HG03196 (cell line): Measurements from ENCODE around the gene C15orf39.

Source experiments
- ATAC-seq: cut with Tn5 transposase; IDR thresholded peaks from one replicate; pipeline ENCODE4 v1.9.1; 2021; ENCODE audit not compliant: unreplicated experiment

Gene C15orf39

DNA sequence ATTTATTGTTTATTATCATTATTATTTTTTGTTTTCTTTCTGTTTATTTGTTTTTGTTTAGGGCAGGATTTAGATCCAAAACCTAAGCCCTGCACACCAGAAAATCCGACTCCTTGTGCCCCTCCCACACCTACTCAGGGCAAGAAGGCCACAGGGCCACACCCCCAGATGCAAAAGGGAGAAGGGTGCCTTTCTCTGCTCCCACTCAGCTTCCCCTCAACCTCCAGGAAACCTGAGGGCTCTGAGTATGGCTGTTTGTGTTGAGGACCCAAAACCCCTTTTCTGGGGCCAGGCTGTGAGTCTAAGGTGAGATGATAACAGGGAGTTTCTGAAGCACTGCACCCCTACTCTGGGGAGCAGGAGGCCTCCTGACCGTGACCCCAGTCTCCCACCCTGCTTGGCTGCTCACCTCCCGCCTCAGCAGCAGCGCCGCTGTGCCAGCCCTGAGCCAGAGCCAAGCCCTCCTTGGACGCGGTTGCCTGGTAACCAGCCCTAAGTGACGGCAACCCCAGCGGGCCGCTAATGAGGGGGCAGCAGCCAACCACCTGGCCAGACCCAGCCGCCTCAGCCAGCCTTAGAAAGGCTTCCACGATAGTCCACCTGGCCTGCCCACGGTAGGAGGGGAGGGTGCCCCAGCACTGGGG lies 6.4 kb upstream of the C15orf39 start:
- ATAC-seq: no peak

DNA sequence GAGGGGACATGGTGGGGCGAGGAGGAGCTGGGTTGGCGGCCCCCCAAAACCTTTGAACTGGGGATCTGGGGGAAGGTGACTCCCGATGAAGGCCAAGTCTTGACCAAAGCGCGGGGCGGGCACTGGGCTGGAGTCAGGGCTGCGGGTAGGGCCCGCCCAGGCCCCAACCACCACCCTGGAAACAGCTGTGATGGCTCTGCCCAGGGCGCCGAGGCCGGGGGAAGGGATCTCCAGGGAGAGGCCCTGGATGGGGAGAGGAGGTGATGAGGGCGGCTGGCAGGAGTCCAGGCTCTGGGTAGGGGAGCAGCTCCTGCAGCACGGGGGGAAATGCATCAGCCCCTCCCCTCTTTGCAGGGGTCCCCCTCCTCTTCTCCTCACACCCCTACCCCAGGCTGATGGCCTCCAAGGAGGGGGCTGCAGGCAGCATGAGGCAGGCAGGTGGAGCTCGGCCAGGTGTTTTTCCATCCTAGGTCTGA lies 5.9 kb upstream of the C15orf39 start:
- no peak for ATAC-seq

DNA sequence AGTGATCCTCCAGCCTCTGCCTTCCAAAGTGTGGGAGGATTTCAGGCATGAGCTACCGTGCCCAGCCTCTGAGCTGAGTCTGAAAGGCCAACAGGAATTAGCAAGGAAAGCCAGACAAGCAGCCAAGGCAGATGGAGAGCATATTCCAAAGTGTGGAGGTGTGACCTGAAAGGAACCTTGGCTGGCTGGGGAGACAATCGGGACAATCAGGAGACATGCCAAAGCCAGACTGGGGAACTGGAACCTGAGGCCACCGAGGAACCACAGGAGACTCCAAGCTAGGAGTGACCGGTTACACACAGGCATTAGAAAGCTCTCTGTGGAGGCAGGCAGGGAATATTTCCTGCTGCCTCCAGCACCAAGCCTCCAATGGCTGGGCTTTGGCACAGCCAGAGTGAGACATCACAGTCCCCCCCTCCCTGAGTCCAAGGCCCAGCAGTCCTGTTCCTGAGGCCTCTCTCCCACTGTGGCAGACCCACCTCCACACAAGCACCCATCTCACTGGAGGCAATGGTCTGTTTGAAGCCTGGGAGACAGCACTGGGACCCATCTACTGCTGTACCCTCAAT lies 4.5 kb upstream of the C15orf39 start:
- no peak for ATAC-seq

DNA sequence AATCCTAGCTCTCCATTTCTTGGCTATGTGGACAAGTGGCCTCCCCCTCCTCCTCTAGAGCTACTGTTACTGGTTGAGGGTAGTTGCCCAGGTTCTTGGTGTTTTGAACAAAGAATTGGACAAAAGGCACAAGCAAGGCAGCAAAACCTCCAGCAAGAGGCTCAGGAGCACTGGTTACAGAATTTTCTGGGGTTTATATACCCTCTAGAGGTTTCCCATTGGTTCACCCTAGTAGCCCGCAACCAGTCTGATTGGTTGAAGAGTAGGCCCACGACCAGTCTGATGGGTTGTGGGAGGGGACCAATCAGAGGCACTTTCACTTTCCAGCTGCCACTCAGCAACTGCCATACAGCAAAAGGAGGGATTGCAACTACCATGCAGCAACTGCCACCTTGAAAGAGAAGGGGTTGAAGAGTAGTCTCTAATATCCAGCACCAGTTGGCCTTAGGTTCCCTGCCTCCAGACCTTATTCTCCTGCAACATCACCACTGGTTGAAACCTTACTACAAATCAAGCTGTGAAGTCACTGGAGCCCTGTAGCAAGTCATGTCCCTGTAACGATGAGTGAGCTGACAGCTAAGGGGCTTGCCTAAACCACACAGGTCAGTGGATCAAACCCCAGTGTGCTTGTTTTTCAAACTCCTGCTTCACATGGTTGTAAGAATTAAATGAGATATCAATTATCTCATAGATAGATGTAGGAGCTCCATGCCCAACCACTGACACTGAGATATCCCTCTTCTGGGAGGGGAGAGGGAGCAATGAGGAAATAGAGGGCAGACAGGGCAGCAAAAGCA lies 2.9 kb upstream of the C15orf39 start:
- no peak for ATAC-seq

DNA sequence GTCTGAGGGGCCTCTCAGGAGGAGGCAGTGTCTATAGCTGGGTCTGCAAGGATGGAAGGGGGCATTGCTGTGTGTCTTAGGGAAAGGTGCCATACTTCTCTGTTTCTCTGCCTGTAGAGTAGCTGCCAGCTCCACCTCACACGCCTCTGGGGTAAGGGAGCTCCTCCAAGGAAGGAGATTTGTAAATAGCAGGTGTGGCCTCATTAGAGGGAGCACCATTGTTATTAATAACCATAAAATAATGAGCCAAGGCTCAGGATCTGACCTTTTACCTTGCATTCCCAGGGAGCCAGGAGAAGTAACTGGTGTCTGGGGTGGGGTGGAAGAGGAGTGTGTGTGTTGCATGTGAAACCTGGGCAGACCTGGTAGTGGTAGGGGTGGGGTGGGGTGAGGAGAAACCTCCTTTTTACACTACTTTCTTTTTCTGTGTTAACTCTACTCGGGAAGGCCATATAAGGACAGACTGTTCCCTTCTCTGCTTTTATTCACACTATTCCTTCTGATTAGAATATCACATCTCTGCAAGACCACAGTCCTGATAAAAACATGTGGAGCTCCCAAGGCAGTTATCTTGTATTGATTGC lies 2.2 kb upstream of the C15orf39 start:
- ATAC-seq: no peak

DNA sequence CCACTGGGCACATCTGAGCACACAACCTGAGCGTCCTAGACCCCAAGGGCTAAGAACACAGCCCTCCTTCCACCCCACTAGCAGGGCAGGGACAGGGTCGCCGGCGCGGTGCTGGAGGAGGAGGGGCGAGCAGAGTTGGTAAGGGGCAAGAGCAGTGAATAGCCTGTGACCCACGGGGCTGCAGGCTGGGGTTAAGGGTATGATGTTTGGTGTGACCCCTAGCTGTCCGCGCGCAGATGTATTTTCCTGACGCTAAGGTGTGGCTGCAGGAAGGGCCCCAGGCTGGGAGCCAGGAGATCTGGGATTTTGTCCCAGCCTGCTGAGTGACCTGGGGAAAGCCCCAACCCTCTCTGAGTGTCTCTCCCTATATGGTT lies 1.3 kb upstream of the C15orf39 start:
- ATAC-seq: no peak

DNA sequence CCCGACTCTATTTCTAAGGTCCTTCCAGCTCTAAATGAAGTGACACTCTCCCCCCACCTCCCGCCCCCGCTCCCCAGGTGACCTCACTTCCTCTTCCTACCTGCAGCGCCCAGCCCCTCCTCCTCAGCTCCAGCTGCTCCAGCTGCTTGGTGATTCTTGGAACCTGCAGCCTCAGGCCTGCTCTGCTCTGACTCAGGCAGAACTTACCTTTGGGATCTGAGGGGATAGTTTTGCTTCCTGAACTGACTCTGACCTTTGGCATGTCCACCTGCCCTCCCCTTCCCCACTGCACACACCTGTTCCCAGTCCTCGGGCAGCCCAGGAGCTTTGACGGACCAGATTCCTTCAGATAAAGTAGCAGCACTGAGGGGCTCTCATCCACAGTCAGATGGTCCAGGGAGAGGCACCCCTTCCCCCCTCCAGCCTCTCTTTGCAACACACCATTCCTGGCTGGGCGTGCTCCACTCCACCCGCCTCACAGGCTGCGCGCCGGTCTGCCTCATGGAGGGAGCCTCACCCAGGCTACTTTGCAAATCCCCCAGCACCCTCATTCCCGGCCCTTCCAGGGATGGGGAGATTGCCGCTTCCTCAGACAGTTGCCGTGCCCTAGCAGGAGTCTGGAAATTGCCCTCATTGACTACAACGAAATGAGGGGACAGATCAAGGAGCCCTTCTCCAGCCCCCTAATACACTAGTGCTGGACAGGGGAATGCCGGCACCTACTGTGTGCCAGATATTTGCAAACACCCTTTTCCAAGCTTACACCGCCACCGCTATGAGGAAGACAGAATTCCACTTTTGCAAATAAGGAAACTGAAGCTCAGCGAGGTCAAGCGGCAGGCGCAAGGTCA lies 692 bp upstream of the C15orf39 start:
- ATAC-seq: no peak

DNA sequence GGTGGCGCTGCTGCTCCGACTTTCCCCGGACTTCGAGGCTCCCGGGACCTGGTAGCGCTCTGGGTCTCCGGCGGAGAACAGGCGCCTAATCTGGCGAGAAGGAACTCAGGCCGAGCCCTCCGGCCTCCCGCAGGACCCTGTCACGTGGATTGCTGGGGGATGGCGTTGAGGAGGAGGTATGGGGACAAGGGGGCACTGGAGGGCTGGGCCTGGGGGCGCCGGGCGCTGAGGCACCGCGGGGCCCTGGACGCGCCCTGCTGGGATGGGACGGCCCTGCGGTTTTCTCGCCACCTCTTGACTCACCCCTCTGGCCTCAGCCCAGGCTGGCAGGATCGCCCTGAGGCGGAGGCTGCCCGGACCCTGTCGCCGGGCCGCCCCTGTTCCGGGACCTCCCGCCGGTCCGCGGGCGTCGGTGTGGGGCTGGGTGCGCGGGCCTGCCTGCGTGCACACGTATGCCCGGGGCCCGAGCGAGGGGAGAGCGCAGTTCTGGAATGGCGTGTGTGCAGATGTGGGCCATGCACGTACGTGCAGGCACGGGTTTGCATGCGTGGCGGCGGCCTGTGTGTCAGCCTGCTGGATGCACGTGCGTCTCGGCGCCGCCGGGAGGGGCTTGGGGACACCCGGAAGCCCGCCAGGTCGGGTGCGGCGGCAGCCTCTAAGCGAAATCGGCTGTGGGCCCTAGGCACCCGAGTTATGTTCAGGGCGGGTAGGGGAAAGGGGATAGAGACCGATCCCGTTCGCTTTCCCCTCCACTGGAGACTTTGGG lies 752 bp downstream of the C15orf39 start:
- peak; percentile 37 for ATAC-seq

DNA sequence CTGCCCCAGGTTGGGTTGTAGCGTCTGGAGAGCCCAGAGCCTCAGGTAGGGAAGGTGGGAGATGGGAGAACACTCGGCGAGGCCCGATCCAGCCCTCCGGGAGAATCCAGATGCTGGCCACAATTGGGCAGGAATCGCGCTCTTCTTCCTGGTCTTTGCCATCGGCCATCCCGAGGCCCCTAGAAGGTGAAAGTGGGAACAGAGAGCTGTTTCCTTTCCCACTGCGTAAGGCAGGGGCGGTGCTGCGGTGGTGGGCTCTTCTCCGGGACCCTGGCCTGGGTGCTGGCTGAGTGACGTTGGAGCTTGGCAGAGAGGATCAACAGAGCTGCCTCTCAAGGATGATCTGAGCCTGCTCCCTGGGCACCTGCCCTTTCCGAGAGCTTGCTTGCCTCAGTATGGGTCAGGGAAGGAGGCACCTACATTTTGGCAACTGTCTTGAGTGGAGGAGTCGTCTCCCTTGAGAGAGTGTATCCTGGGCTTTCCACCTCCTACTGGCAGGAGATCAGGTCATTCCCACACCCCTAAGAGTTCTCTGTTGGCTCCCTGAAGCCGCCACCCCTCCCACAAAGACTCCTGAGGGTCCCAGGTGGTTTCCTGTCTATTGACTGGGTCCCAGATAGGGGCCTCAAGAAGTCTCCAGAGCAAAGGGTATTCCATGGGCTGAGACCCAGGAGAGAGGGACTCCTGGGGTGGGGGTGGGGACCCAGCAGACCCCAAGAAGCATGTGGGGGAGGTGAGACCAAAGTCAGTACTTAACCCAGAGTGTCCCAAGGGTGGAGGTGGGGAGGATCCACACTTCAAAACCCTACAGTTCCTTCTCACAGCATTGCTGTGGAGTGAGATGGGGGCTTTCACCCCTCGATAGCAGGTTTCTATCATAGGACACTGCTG lies 1.6 kb downstream of the C15orf39 start:
- ATAC-seq: no peak

DNA sequence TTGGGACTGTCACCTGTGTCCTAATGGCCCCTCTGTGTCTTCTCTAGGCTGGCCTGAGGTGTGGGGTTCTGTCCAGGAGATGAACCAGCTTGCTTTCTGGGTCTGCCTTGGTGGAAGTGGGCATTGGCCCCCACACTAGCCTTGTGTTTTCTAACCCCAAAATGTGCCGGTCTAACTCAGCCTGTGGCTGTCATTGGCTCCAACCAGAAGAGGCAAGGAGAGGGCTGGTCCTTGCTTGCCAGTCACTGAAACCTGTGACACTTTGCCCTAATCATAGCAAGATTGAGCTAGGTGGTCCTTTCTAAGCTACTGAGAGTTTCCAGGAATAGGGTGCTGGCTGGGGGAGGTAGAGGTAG lies 2.2 kb downstream of the C15orf39 start:
- no peak for ATAC-seq

DNA sequence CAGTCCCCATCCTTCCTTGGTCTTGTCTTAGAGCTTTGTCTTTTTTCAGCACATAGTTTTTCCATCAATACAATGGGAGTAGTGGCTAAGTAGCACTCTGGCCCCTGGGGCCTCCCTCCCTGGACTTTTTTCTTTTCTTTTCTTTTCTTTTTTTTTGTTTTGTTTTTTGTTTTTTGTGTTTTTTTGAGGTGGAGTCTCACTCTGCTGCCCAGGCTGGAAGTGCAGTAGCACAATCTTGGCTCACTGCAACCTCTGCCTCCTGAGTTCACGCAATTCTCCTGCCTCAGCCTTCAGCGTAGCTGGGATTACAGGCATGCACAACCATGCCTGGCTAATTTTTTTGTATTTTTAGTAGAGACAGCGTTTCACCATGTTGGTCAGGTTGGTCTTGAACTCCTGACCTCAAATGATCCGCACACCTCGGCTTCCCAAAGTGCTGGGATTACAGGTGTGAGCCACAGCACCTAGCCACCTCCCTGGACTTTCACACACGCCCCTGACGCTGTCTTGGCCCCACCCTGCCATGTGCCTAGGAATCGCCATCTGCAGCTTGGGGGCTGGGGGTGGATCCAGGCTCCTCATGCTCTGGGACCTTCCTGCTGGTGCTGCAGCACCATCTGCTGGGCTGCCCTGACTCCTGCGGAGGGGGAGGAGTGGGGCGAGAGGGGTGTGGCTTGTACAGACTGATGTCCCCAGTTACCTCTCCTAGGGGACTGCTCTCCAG lies 2.8 kb downstream of the C15orf39 start:
- peak; percentile 38 for ATAC-seq

DNA sequence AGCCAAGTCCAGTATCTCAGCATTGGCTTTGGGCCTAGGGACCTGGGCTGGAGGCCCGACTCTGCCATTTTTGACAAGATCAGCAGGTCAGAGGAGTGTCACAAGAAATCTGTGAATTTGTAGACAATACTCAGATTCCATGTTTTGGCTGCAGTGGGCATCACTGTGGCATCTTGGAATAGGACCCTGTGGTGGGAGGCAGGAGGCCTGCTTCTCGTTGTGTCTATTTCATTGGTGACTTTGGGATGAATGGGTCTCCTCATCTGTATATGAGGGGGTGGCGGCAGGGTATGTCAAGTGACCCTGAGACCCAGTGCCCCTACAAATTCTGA lies 3.3 kb downstream of the C15orf39 start:
- ATAC-seq: no peak

DNA sequence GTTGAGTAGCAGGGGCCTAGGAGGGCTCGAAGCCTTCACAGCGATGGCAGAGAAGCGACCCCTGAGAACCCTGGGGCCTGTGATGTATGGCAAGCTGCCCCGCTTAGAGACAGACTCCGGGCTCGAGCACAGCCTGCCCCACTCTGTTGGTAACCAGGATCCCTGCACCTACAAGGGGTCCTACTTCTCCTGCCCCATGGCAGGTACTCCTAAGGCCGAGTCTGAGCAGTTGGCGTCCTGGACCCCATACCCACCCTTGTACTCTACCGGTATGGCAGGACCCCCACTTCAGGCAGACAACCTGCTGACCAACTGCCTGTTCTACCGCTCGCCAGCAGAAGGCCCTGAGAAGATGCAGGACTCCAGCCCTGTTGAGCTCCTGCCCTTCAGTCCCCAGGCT lies 4.3 kb downstream of the C15orf39 start:
- no peak for ATAC-seq

DNA sequence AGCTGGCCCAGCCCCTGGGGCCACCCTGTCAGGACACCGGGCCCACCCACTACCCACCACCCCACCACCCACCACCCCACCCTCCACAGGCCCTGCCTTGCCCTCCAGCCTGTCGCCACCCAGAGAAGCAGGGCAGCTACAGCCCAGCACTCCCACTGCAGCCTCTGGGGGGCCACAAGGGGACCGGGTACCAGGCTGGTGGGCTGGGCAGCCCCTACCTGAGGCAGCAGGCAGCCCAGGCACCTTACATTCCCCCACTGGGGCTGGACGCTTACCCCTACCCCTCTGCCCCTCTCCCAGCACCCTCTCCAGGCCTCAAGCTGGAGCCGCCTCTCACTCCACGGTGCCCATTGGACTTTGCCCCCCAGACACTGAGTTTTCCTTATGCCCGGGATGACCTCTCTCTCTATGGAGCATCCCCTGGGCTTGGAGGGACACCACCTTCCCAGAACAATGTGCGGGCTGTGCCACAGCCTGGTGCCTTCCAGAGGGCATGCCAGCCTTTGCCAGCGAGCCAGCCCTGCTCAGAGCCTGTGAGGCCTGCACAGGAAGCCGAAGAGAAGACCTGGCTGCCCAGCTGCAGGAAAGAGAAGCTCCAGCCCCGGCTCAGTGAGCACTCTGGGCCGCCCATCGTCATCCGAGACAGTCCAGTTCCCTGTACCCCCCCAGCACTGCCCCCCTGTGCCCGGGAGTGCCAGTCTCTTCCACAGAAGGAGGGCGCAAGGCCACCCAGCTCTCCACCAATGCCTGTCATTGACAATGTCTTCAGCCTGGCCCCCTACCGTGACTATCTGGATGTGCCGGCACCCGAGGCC lies 5.3 kb downstream of the C15orf39 start:
- no peak for ATAC-seq

DNA sequence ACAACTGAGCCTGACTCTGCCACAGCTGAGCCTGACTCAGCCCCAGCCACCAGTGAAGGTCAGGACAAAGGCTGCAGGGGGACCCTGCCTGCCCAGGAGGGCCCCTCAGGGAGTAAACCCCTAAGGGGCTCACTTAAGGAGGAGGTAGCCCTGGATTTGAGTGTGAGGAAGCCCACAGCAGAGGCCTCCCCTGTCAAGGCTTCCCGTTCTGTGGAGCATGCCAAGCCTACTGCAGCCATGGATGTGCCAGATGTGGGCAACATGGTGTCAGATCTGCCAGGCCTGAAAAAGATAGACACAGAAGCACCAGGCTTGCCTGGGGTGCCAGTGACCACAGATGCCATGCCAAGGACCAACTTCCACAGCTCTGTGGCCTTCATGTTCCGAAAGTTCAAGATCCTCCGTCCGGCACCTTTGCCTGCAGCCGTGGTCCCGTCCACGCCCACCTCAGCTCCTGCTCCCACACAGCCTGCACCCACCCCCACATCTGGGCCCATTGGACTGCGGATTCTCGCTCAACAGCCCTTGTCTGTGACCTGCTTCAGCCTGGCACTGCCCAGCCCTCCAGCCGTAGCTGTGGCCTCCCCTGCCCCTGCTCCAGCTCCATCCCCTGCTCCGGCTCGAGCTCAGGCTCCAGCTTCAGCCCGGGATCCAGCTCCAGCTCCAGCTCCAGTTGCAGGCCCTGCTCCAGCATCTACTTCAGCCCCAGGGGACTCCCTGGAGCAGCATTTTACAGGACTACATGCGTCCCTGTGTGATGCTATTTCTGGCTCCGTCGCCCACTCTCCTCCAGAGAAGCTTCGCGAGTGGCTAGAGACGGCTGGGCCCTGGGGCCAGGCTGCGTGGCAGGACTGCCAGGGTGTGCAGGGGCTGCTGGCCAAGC lies 6.2 kb downstream of the C15orf39 start:
- no peak for ATAC-seq

DNA sequence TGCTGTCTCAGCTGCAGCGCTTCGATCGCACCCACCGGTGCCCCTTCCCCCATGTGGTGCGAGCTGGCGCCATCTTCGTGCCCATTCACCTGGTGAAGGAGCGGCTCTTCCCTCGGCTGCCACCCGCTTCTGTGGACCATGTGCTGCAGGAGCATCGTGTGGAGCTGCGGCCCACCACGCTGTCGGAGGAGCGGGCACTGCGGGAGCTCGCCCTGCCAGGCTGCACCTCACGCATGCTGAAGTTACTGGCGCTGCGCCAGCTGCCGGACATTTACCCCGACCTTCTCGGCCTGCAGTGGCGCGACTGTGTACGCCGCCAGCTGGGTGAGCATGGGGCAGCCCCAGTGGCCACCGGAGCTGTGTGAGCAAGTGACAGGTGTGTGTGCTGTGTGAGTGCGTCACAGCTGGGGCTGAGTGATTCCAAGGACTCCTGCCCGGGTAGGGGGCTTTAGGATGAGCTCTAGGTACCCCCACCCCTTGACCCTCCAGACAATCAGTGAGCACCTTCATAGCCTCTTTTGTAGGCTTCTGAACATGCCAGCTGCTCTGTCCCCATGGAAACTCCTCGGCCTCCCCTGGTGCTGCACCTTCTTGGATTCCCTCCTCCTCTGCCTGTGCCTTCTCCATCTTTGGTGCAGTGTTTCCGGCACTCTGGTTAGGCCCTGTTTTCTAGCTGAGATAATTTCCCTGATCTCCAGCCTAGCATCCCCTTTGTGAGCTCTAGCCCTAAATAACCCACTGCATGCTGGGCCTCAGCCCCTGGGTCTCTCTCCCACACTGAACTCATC lies 7.0 kb downstream of the C15orf39 start:
- no peak for ATAC-seq
